Measurements from ENCODE around the gene TBC1D30.

- TF ChIP-seq CTCF (conservative IDR thresholded peaks at IDR 0.05) (no peak), EZH2 (IDR thresholded peaks at IDR 0.05; ENCODE audit: low read depth) (no peak)
Measured at GRCh38 chr12:64893961-64894360, 69.5 kb downstream of the TBC1D30 start.

All from PC-9 (cell line).